Nephron progenitor cell (in vitro differentiated cells): ENCODE data around the gene ALOX12B.

Experiments used
- DNase-seq: peaks from one replicate; pipeline ENCODE4 v3.0.0; 2021
- H3K27ac Mint-ChIP-seq: 2 replicates; pipeline ENCODE4 v1.8.0; 2021; ENCODE audit warnings: mild to moderate bottlenecking, moderate library complexity, mixed read lengths
- H3K27me3 Mint-ChIP-seq: 2 replicates; pipeline ENCODE4 v1.8.0; 2021; ENCODE audit warnings: mild to moderate bottlenecking, low read depth, mixed read lengths; ENCODE audit not compliant: poor library complexity
- H3K36me3 Mint-ChIP-seq: 2 replicates; pipeline ENCODE4 v1.8.0; 2021; ENCODE audit warnings: low read depth, mixed read lengths
- H3K4me1 Mint-ChIP-seq: 2 replicates; pipeline ENCODE4 v1.8.0; 2021; ENCODE audit warnings: mixed read lengths
- H3K4me3 Mint-ChIP-seq: 2 replicates; pipeline ENCODE4 v1.8.0; 2021; ENCODE audit warnings: mild to moderate bottlenecking, moderate library complexity, mixed read lengths
- H3K9me3 Mint-ChIP-seq: 2 replicates; pipeline ENCODE4 v1.8.0; 2021; ENCODE audit warnings: mild to moderate bottlenecking, moderate library complexity, mixed read lengths
- TF ChIP-seq, protein P1 (sequence below): fragments of 200-600 bp; sonication (generic); IDR thresholded peaks from 2 replicates; pipeline ENCODE4 v1.5.0; 2021; ENCODE audit warnings: antibody characterized with exemption

ALOX12B gene

DNA sequence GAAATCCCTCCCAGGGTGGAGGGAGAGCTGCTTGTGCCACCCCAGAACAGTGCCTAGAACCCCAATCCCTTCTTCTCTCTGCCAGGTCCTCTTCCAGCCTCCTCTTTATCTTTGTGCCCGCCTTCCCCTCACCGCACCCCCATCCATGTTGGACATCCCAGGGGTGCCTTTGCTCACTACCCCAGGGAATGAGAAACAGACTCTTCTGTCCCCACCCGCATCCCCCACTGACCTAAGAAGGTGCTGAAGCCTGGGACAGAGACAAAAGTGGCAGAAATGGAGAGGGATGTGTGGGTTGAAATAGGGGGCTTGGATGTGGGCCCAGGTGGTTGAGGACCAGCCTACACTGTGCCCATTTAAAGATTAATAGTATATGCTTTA, 31.7 kb downstream of the ALOX12B start:
- DNase-seq: no peak
- Mint-ChIP-seq H3K4me3 (no peak overlapping the region), H3K4me1 (peaks cover 12% of the 10 kb centered on the region), H3K36me3 (no peaks in the 10 kb centered on the region), H3K9me3 (no peaks in the 10 kb centered on the region), H3K27ac (no peak overlapping the region), H3K27me3 (peaks cover 48% of the 10 kb centered on the region)
- TF ChIP-seq, protein P1, sequence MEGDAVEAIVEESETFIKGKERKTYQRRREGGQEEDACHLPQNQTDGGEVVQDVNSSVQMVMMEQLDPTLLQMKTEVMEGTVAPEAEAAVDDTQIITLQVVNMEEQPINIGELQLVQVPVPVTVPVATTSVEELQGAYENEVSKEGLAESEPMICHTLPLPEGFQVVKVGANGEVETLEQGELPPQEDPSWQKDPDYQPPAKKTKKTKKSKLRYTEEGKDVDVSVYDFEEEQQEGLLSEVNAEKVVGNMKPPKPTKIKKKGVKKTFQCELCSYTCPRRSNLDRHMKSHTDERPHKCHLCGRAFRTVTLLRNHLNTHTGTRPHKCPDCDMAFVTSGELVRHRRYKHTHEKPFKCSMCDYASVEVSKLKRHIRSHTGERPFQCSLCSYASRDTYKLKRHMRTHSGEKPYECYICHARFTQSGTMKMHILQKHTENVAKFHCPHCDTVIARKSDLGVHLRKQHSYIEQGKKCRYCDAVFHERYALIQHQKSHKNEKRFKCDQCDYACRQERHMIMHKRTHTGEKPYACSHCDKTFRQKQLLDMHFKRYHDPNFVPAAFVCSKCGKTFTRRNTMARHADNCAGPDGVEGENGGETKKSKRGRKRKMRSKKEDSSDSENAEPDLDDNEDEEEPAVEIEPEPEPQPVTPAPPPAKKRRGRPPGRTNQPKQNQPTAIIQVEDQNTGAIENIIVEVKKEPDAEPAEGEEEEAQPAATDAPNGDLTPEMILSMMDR: no peak

DNA sequence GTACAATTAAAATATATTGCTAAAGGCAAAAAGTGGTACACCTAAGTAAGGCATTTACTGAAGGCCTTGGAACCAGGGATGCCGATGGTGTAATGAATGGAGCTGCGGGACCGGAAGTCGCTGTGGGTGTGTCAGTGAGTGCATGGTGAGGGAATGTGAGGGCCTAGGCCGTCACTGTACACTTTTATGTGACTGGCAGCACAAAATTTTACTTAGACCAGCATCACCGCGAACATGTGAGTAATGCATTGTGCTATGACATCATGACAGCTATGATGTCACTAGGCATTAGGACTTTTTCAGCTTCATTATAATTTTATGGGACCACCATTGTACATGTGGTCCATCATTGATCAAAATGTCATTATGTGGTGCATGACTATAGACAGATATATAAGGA, 33.9 kb downstream of the ALOX12B start:
- no peaks in the 10 kb centered on the region for H3K9me3 Mint-ChIP-seq
- TF ChIP-seq, protein P1: no peak
- H3K27me3 Mint-ChIP-seq: peaks cover 34% of the 10 kb centered on the region
- no peak overlapping the region for H3K27ac Mint-ChIP-seq
- H3K4me3 Mint-ChIP-seq: no peak overlapping the region
- peaks cover 14% of the 10 kb centered on the region for H3K4me1 Mint-ChIP-seq
- DNase-seq: no peak
- no peaks in the 10 kb centered on the region for H3K36me3 Mint-ChIP-seq

- H3K4me1 Mint-ChIP-seq: peaks cover 17% of the 10 kb centered on the region
Observed at GRCh38 chr17:8052256-8053252, 35.0 kb downstream of the ALOX12B start.

GRCh38 chr17:8051831-8052230, 35.7 kb downstream of the ALOX12B start:
- H3K27ac Mint-ChIP-seq: no peak overlapping the region

More at GRCh38 chr17:8052256-8053252, 35.0 kb downstream of the ALOX12B start:
- TF ChIP-seq, protein P1: no peak
- Mint-ChIP-seq H3K27ac (no peak overlapping the region), H3K4me3 (no peak overlapping the region), H3K36me3 (no peaks in the 10 kb centered on the region), H3K27me3 (peaks cover 30% of the 10 kb centered on the region), H3K9me3 (no peaks in the 10 kb centered on the region)
- no peak for DNase-seq

DNA sequence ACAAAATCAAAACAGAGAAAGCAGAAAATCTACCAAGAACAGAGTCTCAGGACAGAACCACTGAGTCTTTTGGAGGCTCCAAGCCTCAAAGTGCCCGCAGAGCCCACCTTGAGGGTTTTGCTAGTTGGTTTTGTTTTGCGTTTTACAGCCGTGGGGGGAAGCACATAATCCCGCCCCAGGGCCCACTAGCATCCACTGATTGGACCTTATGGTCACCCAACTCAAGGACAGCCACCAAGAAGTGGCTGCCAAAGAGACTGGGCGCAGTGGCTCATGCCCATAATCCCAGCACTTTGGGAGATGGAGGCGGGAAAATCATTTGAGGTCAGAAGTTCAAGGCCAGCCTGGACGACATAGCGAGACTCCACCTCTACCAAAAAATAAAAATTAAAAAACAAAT, 38.8 kb downstream of the ALOX12B start:
- Mint-ChIP-seq H3K36me3 (no peaks in the 10 kb centered on the region), H3K4me1 (peaks cover 10% of the 10 kb centered on the region), H3K9me3 (no peaks in the 10 kb centered on the region), H3K27me3 (peaks cover 39% of the 10 kb centered on the region), H3K4me3 (no peak overlapping the region), H3K27ac (no peak overlapping the region)
- TF ChIP-seq, protein P1: no peak
- no peak for DNase-seq

More at GRCh38 chr17:8051831-8052230, 35.7 kb downstream of the ALOX12B start:
- Mint-ChIP-seq H3K4me1 (peaks cover 10% of the 10 kb centered on the region), H3K4me3 (no peak overlapping the region), H3K9me3 (no peaks in the 10 kb centered on the region), H3K27me3 (peaks cover 33% of the 10 kb centered on the region), H3K36me3 (no peaks in the 10 kb centered on the region)
- TF ChIP-seq, protein P1: no peak
- no peak for DNase-seq
